NCI-H1417 treated with DMSO at 0.1 percent for 48 hours (cell line): ENCODE measurements around the gene IMMP2L.

Source experiments
- DNase-seq: peaks from one replicate; lab custom pipeline; 2025; lab: John Stamatoyannopoulos, UW

The IMMP2L gene

DNA sequence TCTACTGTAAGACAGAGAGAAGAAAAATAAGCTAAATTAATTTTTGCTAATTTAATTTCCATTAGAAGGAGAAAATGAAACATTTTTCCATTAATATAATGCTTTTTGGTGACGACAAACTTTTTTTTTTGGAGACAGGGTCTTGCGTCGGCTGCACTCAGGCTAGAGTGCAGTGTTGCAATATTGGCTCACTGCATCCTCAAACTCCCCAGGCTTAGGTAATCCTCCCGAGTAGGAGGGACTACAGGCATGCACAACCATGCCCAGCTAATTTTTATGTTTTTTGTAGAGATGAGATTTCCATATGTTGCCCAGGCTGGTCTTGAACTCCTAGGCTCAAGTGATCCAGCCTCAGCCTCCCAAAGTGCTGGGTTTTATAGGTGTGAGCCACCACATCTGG lies 701.1 kb downstream of the IMMP2L start:
- no peak for DNase-seq

DNA sequence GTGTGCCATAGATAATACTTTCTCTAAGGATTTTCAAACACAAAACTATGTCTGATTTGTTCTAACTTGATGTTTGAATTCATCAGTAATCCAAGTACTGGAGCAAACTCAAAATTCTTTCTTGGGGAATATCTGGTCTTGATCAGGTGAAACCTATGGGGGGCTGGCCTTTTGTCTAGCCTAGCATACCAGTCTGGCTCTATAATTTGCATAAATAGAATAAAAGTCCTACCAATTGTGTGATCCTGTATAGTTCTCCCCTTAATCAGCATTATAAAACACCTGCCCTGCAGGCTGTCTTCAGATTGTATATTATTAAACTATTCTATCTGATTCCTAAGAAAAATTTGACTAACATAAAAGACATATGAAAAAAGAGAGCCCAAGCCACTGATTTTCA lies 705.2 kb downstream of the IMMP2L start:
- DNase-seq: no peak

DNA sequence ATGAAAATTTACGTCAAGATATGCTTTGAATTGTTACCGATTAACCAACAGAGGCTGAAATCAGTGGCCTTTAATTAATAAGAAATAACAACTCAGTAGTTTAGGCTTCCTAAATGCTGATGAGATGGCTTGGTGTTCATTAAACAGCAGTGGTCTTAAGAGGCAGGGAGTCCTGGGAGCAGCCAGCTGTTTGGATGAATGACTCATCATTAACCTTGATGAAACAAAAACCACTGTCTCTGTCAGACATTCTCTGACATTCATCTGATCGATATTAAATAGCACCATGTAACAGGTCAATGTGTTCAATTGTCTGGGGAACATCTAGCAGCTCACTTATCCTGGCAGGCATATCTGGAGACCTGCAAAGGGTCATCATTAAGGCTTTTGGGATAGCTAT lies 705.6 kb downstream of the IMMP2L start:
- DNase-seq: no peak

DNA sequence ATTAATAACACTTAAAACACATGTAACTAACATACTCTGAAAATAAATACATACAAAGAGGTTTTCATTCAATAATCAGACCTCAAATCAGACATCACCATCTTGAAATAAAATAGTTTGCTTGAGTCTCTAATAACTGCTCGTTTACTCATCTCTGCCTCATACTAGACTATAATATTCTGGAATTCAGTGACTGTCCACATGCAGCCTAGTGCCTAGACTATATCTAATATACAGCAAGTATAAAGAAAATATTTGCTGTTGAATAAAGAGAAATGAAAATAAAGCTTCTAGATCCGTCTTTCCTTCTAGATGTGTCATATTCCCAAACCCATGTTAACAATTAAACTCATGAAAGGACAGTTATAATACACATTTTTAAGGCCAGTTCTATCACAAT lies 707.6 kb downstream of the IMMP2L start:
- DNase-seq: no peak

DNA sequence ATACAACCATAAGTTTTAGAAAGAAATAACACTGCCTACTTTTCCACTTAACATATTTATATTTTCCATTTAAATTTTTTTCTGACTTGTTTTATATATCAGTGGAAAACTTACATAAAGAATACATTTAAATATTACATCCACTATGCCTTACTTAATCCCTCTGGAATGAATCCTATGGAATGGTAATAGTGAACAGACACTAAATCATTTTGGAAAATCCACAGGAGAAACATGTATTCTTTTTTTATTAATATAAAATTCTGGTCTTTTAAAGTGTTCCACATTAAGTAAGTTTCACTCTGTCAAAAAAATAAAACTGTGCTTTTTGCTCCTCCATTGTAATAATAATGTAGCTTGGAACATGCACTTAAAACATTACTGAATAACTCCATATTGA lies 708.1 kb downstream of the IMMP2L start:
- no peak for DNase-seq

DNA sequence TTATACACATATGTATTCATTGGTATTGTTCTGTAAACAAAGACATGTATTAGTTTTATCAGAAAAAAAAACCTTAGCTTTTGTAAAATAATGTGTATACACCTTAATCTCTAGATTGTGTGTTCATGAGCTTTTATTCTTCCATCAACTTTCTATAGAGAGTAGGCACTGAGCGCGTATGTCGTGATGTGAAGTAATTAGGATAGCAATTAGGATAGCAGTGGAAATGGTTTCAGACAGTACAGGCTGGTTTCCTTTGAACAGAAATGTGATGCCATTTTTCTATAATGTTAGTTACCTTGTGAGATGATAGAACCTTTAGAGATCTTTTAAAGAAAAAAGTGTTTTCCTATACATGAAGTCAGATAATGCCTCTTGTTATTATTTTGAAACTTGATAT lies 709.0 kb downstream of the IMMP2L start:
- no peak for DNase-seq

DNA sequence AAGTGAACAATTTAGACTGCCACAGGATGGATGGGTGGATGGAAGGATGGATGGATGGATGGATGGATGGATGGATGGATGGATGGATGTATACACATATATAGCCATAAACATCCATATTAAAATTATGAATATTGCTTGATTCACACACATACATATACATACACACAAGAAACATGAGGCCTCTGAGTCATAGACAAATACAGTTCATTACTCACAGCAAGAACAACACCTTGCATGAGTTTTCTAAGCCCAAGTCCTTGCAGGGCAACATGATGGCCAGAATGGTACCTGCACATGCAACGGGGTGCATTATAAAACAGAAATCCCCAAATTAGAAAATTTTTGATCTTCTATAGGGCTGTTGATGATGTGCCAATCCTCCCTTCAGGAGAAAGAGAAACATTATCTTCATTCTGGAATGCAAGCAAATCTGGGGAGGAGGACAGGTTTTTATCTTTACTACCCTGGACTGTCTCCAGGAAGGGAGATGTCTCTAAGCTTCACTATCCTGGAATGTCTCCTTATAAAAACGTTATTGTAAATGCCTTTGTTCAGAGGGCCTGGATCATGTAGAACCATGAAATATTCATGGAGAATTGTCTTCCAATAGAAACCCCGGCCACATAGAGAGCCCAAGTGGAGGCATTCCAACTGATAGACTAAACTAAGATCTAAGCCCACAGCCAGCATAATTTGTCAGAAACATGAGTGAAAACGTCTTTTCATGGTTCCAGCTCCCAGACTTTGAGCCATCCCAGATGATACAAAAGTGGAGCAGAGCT lies 709.9 kb downstream of the IMMP2L start:
- DNase-seq: no peak

DNA sequence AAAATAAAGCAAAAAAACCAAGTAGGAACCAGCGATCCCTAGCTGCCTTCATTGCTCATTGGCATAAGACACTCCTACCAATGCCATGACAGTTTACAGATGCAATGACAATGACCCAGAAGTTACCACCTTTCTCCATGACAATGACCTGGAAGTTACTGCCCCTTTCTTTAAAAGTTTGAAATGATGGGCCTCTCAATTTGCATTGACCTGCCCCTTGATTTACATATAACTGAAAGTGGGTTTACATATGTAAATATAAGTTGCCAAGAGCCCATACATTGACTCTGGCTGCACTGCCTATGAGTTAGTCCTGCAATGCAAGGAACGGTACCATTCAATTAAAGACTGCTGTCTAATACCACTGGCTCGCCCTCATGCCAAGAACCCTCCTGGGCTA lies 712.1 kb downstream of the IMMP2L start:
- DNase-seq: no peak

DNA sequence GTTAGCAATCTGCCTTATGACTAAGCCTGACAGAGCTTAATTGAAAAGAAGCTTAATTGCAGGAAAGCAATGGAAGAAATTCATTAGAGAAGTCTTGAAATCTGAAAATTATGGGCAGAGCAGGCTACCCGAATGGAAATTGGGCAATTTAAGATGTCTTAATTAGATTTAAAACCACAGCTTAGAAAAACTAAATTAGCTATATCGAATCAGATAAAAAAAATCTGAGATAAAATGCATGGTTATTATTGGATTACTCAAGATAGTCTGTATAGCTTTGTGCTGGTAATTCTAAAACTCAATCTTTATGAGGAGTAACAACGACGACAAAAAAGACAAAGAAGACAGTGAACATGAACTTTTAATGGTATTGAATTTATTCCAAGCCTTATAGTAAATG lies 719.5 kb downstream of the IMMP2L start:
- no peak for DNase-seq

DNA sequence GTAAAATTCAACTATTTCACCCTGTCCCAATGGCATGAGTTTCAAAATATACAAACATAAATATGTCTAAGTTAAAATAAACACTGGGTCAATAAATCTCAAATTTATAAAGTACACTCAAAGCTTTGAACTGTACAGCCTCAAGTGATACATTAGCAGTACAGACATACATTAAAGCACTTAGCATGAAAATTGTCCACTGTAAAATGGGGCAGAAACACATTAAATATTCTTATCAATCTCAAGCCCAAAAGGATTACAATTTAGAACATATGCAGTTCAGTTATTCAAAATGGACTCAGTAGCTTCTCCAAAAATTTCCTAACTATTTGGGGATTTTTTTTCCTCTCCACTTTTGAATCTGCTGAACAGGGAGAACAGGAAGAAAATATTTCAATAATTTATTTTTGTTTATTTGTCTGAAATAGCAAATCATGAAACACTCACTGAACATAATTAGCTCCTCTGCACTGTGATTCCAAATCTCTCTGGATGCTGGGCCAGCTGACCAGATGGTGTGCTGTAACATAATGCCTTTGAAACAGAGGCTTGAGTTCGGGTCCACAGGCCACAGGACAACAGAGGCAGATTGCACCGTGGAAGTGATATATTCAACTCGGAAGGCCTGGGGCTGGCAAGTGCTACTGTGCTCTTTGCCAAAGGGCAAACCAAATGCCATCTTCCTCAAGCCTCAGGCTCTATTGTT lies 720.3 kb downstream of the IMMP2L start:
- no peak for DNase-seq

DNA sequence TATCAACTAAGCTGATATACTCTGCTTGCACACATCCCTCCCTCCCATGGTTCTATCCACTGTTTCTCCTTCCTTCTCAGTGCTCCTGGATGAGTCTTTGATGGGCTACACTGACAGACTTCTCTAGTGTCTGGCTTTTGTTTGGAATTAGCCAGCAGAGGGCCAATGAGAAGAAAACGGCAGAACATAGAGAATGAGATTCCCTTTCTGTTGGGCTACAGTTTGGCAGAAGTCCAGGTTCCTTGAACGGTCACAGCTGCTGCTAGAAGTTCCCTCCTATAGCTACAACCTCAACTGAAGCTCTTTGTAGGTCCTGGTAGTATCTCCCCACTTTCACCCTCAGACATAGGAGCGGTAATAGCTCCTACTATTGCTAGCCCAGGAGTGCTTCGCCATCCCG lies 722.4 kb downstream of the IMMP2L start:
- no peak for DNase-seq

DNA sequence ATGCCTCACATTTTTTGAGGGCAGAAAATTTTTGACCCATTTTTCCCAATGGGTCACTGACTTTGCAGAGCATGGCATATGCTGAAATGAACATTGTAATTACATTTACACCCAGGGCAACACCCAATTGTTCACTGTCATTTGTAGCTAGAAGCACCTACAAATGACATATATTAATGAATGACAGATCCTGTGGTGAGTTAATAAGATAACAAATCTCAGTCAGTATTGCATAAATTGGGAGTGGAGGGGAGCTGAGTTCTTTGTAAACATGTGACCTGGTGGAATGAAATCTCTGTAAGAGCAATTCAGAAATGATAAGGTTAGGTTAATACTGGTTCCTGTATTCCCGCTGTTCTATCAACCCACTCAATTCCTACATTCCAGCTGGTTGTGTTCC lies 726.4 kb downstream of the IMMP2L start:
- DNase-seq: no peak

DNA sequence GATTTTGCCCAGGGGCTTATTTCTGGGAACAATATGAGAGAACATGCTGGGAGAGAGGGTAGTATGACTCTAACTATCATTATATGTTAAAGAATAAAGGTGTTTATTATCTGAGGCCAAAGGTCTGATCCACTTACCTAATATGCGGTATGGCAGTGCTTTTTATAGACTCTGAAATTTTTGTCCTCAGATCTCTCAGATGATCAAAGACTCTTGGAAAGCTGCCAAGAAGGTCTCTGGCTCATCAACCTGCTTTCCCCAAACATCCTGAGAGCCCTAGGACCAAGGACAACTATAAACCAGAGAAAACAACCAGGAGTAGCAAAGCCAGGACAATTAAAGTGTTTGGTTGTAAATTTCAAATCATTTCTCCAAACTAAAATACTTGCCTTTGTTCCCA lies 727.1 kb downstream of the IMMP2L start:
- no peak for DNase-seq

DNA sequence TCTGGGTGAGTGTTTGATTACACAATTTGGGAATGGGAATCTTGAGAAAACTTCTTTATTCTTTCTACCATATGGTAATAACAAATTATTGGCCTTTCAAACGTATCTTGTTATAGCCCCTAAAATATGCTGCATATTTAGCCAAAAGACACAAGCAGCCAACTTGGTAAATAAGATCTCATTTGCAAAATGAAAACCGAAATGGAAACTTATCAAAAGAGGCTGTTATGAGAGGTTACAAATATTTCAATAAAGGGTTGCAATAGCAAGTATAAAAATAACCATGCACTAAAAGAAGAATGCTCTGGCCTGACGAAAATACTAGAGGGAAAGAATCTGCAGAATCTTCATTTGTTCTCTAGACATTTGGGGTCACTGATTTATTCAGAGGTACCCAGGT lies 730.9 kb downstream of the IMMP2L start:
- DNase-seq: no peak

DNA sequence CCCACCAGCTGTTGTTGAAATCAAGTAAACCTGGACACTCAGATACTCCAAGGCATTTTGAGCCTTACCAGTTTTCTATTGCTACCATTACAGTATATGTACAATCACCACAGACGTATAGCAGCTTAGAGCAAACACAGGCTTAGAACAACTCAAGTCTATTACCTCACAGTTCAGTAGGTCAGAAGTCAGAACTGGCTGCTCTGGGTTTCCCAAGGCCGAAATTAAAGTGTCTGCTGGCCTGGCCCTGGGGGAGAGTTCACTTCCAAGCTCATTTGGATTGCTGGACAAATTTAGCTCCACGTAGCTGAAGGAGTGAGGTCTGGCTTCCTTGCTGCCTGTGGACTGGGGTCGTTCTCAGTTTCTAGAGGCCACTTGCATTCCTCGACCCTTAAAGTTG lies 731.5 kb downstream of the IMMP2L start:
- DNase-seq: no peak

DNA sequence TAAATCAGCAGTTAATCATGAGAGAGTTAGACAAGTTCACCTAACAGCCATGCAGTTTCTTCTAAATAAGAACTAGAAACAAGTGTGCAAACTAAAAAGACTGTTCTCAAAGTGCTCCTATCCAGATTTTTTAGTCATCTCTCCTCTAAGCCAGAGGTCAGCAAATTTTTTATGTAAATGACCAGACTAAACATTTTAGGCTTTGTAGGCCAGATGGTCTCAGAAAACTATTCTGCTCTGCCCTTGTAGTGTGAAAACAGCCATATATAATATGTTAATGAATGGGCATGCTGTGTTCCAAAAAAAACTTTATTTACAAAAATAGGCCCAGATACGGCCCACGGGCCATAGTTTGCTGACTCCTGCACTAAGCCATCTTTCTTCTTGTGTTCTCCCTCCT lies 734.4 kb downstream of the IMMP2L start:
- DNase-seq: no peak

DNA sequence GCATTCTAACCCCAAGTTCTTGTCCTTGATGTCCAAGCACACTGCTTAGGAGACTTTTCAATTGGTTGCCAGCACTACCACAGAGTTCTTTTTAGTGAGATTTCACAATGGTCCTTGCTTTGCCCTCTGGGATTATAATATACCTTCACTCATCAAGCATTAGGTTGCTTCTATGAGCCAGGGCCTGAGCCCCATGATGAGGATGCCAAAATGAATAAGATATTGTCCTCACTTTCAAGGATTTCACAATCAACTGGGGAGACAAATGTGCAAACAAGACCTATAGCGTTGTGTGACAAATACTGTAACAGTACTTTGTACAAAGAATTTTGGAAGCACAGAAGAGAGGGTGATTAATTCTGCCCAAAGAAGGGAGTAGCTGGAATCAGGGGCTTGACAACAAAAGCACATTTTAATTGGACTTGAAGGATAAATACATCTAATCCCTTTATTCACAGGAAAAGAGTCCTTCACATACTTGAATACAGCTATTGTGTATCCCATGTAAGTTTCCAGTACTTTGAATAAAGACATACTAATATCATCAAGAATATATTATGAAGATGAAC lies 734.9 kb downstream of the IMMP2L start:
- no peak for DNase-seq

DNA sequence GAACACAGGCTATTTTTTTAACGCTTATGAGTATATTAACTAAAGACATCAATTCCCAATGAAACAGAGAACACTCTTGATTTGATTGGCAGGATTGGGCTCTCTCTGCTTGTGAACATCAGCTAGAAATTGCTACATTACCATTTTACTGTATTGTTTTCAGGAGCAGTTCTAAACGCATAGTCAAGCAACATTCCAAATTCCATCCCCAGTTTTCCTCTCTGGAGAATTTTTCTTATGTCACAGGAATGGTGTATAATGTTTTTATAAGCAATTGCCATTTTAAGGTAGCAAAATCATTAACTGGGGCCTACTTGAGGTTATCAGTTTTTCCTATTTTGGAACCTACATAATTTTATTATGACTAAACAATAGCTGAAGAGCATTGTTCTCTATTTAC lies 748.3 kb downstream of the IMMP2L start:
- DNase-seq: no peak

DNA sequence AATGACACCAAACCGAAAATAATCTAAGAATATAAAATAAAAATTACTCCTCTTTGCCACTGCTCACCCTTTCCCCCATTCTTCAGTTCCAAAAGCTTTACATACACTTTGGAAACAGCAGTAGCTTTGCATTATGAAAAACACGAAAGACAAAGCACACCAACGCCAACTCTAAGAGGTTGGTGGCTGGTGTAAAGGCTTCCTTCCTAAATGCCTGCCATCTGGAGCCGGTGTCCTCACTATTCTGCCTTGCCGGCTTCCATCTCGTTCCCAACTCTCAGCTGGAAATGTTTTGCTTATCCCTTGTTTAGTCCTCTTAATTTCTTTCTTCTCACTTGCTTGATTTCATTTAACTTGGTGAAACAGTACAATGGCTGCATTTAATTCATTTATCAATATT lies 752.5 kb downstream of the IMMP2L start:
- no peak for DNase-seq

DNA sequence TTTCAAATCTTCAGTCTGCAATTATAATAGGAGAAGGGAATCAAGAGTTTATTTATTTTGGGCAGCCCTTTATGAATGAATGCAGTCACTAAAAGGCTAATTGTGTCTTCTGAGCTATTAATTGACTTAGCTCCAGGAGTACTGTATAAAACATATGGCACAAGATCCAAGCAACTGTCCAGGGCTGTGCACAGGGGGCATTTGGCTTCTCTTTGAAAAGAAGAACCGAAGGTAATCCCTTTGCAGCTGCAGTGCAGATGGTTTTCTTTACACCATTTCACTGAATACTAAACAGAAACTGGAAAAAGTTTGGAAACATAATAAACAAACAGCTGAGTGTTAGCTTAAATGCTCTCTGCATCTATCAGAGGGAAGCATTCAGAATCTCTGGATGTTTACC lies 753.9 kb downstream of the IMMP2L start:
- no peak for DNase-seq

DNA sequence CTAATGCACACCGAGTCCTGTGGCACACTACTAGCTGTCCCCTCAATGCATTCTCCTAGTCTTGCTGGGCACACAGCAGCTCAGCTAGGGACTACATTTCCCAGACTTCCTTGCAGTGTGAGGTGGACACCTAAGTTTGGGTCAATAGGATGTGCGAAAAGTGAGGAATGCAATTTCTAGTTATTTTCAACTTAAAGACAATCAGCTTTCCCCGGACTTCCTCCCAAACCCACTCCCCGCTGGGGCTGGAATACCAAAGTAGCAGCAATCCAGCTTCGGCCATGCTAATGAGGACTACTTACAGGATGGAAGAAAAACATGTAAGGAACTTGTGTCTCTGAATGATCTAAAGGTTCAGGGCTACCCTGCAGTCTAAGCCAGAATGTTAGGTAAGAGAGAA lies 757.8 kb downstream of the IMMP2L start:
- DNase-seq: no peak

DNA sequence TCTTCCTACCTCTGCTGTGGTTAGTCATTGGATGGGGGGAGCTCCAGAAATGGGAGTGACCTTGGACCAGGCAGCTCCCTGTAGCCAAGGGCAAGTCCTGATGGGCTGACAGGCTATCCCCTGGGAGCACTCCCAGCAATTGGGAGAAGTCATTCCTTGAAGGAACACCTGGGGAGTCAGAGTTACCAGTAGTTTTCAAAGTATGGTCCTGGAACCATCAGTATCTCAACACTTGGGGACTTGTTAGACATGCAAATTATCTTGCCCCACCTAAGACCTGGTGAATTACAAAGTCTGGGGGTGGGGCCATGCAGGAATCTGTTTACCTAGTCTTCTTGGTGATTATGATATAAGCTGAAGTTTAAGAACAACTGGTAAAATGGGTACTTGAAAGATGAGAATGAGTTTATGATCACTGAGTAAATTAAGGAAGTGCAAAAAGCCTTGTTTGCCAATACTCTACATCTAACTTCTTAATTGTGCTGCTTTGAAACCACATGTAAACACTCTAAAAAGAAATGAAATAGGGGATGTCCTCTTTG lies 758.6 kb downstream of the IMMP2L start:
- DNase-seq: no peak

DNA sequence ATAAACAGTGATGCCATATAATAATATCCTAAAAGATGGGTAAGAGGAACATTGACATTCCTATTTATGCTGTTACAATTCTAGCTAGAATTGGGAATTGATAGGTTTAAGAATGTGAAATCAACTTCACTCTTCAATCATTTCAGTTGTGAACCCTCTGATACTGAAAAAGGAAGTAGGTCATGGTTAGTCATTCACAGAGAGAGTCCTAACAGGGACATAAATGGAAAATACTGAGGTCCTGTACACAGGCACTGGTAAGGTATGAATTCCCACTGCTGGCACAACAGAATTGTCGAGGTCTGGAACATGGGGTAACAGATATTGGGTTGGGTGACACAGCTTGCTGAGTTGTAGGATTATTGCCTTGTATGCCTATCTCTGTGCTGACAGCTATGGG lies 760.8 kb downstream of the IMMP2L start:
- no peak for DNase-seq
